Measurements from ENCODE around the gene KRT36.

Gene KRT36

GRCh38 chr17:41507315-41507880 lies 17.7 kb upstream of the KRT36 start:
- H3K4me1 ChIP-seq (ENCODE audit: insufficient read depth, insufficient read length) = peaks cover 9% of the 10 kb centered on the region
- no peak overlapping the region for H3K4me3 ChIP-seq (ENCODE audit: insufficient read length, low read depth)
- TF ChIP-seq ZNF274 (IDR thresholded peaks at IDR 0.05; ENCODE audit: low read depth, low read length) (no peak), YY1 (IDR thresholded peaks at IDR 0.05; ENCODE audit: insufficient read depth, insufficient read length) (no peak), SUZ12 (IDR thresholded peaks at IDR 0.05; ENCODE audit: extremely low read depth, insufficient read depth, insufficient read length) (no peak)

GRCh38 chr17:41505809-41506767 lies 16.4 kb upstream of the KRT36 start:
- Histone ChIP-seq H3K27me3 (ENCODE audit: insufficient read depth, insufficient read length) (no peaks in the 10 kb centered on the region), H3K9ac (ENCODE audit: insufficient read length, low read depth) (no peak overlapping the region), H3K36me3 (ENCODE audit: insufficient read depth, insufficient read length, low read length) (no peaks in the 10 kb centered on the region), H3K4me1 (ENCODE audit: insufficient read depth, insufficient read length) (peaks cover 13% of the 10 kb centered on the region), H3K9me3 (ENCODE audit: insufficient read depth, low read length) (no peaks in the 10 kb centered on the region), H3K4me3 (ENCODE audit: insufficient read length, low read depth) (no peak overlapping the region)
- TF ChIP-seq YY1 (IDR thresholded peaks at IDR 0.05; ENCODE audit: insufficient read depth, insufficient read length) (no peak), SUZ12 (IDR thresholded peaks at IDR 0.05; ENCODE audit: extremely low read depth, insufficient read depth, insufficient read length) (no peak), ZNF274 (IDR thresholded peaks at IDR 0.05; ENCODE audit: low read depth, low read length) (no peak)
- no peak for DNase-seq (ENCODE audit: low read depth, low spot score)

More at GRCh38 chr17:41507315-41507880, 17.7 kb upstream of the KRT36 start:
- H3K27me3 ChIP-seq (ENCODE audit: insufficient read depth, insufficient read length) = no peaks in the 10 kb centered on the region
- no peak for DNase-seq (ENCODE audit: low read depth, low spot score)
- H3K9ac ChIP-seq (ENCODE audit: insufficient read length, low read depth) = no peak overlapping the region
- H3K9me3 ChIP-seq (ENCODE audit: insufficient read depth, low read length) = no peaks in the 10 kb centered on the region
- H3K36me3 ChIP-seq (ENCODE audit: insufficient read depth, insufficient read length, low read length) = no peaks in the 10 kb centered on the region

GRCh38 chr17:41505007-41505808 lies 15.5 kb upstream of the KRT36 start, which contains the start of gene KRT13:
Gene KRT13 (minus strand): TSS chr17:41505612. CDS start chr17:41505550, 62 bp downstream.
- TF ChIP-seq ZNF274 (IDR thresholded peaks at IDR 0.05; ENCODE audit: low read depth, low read length) (no peak), SUZ12 (IDR thresholded peaks at IDR 0.05; ENCODE audit: extremely low read depth, insufficient read depth, insufficient read length) (no peak), YY1 (IDR thresholded peaks at IDR 0.05; ENCODE audit: insufficient read depth, insufficient read length) (no peak)
- Histone ChIP-seq H3K4me1 (ENCODE audit: insufficient read depth, insufficient read length) (peaks cover 17% of the 10 kb centered on the region), H3K36me3 (ENCODE audit: insufficient read depth, insufficient read length, low read length) (no peaks in the 10 kb centered on the region), H3K4me3 (ENCODE audit: insufficient read length, low read depth) (no peak within 1 kb of the TSS), H3K9ac (ENCODE audit: insufficient read length, low read depth) (no peak within 1 kb of the TSS), H3K9me3 (ENCODE audit: insufficient read depth, low read length) (no peaks in the 10 kb centered on the region), H3K27me3 (ENCODE audit: insufficient read depth, insufficient read length) (no peaks in the 10 kb centered on the region)
- no peak for DNase-seq (ENCODE audit: low read depth, low spot score)

GRCh38 chr17:41504246-41504977 lies 14.7 kb upstream of the KRT36 start:
- no peak for TF ChIP-seq YY1 (IDR thresholded peaks at IDR 0.05; ENCODE audit: insufficient read depth, insufficient read length)
- no peak for TF ChIP-seq SUZ12 (IDR thresholded peaks at IDR 0.05; ENCODE audit: extremely low read depth, insufficient read depth, insufficient read length)
- no peak for TF ChIP-seq ZNF274 (IDR thresholded peaks at IDR 0.05; ENCODE audit: low read depth, low read length)
- Histone ChIP-seq H3K27me3 (ENCODE audit: insufficient read depth, insufficient read length) (peaks cover 2% of the 10 kb centered on the region), H3K9ac (ENCODE audit: insufficient read length, low read depth) (no peak overlapping the region), H3K4me3 (ENCODE audit: insufficient read length, low read depth) (no peak overlapping the region), H3K36me3 (ENCODE audit: insufficient read depth, insufficient read length, low read length) (no peaks in the 10 kb centered on the region), H3K4me1 (ENCODE audit: insufficient read depth, insufficient read length) (peaks cover 22% of the 10 kb centered on the region), H3K9me3 (ENCODE audit: insufficient read depth, low read length) (no peaks in the 10 kb centered on the region)
- DNase-seq (ENCODE audit: low read depth, low spot score) = no peak

GRCh38 chr17:41503202-41503601 lies 13.5 kb upstream of the KRT36 start:
- no peak for DNase-seq (ENCODE audit: low read depth, low spot score)
- no peaks in the 10 kb centered on the region for H3K9me3 ChIP-seq (ENCODE audit: insufficient read depth, low read length)
- peaks cover 28% of the 10 kb centered on the region for H3K4me1 ChIP-seq (ENCODE audit: insufficient read depth, insufficient read length)
- H3K27me3 ChIP-seq (ENCODE audit: insufficient read depth, insufficient read length) = peaks cover 3% of the 10 kb centered on the region
- H3K4me3 ChIP-seq (ENCODE audit: insufficient read length, low read depth) = no peak overlapping the region
- TF ChIP-seq ZNF274 (IDR thresholded peaks at IDR 0.05; ENCODE audit: low read depth, low read length) (no peak), SUZ12 (IDR thresholded peaks at IDR 0.05; ENCODE audit: extremely low read depth, insufficient read depth, insufficient read length) (no peak), YY1 (IDR thresholded peaks at IDR 0.05; ENCODE audit: insufficient read depth, insufficient read length) (no peak)
- H3K9ac ChIP-seq (ENCODE audit: insufficient read length, low read depth) = no peak overlapping the region
- no peaks in the 10 kb centered on the region for H3K36me3 ChIP-seq (ENCODE audit: insufficient read depth, insufficient read length, low read length)

GRCh38 chr17:41500131-41500911 lies 10.6 kb upstream of the KRT36 start:
- Histone ChIP-seq H3K27me3 (ENCODE audit: insufficient read depth, insufficient read length) (peaks cover 3% of the 10 kb centered on the region), H3K36me3 (ENCODE audit: insufficient read depth, insufficient read length, low read length) (no peaks in the 10 kb centered on the region), H3K4me3 (ENCODE audit: insufficient read length, low read depth) (no peak overlapping the region), H3K9me3 (ENCODE audit: insufficient read depth, low read length) (no peaks in the 10 kb centered on the region), H3K9ac (ENCODE audit: insufficient read length, low read depth) (peak overlapping the region; percentile 0), H3K4me1 (ENCODE audit: insufficient read depth, insufficient read length) (peaks cover 35% of the 10 kb centered on the region)
- no peak for DNase-seq (ENCODE audit: low read depth, low spot score)
- no peak for TF ChIP-seq YY1 (IDR thresholded peaks at IDR 0.05; ENCODE audit: insufficient read depth, insufficient read length)
- TF ChIP-seq SUZ12 (IDR thresholded peaks at IDR 0.05; ENCODE audit: extremely low read depth, insufficient read depth, insufficient read length) = no peak
- TF ChIP-seq ZNF274 (IDR thresholded peaks at IDR 0.05; ENCODE audit: low read depth, low read length) = no peak

Measured in NT2/D1 (cell line).